Fibroblast of mammary gland (primary cell): ENCODE data around the gene JUNB.

Source experiments
- DNase-seq: peaks from one replicate; pipeline ENCODE4 v3.0.0-alpha.2; 2010; ENCODE audit warnings: low read depth
- H3K4me3 ChIP-seq: 2 replicates; pipeline ENCODE4 v1.5.1; 2011; ENCODE audit warnings: low read depth, mild to moderate bottlenecking, low read length, moderate library complexity; ENCODE audit not compliant: control insufficient read depth
- CTCF ChIP-seq: conservative IDR thresholded peaks from 2 replicates; pipeline ENCODE4 v1.5.1; 2011; ENCODE audit warnings: low read depth, low read length, inconsistent platforms; ENCODE audit not compliant: control insufficient read depth, insufficient read depth

JUNB gene

GRCh38 chr19:12782174-12782423 is 9.2 kb upstream of the JUNB start:
- peak overlapping the region; percentile 37 for H3K4me3 ChIP-seq
- DNase-seq: no peak
- no peak for TF ChIP-seq CTCF

- no peak for TF ChIP-seq CTCF
- peak; percentile 82 for DNase-seq
- peak overlapping the region; percentile 48 for H3K4me3 ChIP-seq
Measured at GRCh38 chr19:12782424-12783290, 8.6 kb upstream of the JUNB start.

GRCh38 chr19:12783291-12783848 is 7.9 kb upstream of the JUNB start:
- TF ChIP-seq CTCF: no peak
- DNase-seq: no peak
- no peak overlapping the region for H3K4me3 ChIP-seq

GRCh38 chr19:12783849-12784393 is 7.4 kb upstream of the JUNB start:
- no peak for DNase-seq
- no peak overlapping the region for H3K4me3 ChIP-seq
- TF ChIP-seq CTCF: no peak

GRCh38 chr19:12784394-12784870 is 6.9 kb upstream of the JUNB start:
- H3K4me3 ChIP-seq: no peak overlapping the region
- DNase-seq: no peak
- no peak for TF ChIP-seq CTCF

GRCh38 chr19:12784871-12785430 is 6.3 kb upstream of the JUNB start:
- DNase-seq: no peak
- no peak for TF ChIP-seq CTCF
- no peak overlapping the region for H3K4me3 ChIP-seq
